ENCODE measurements around the gene TOLLIP. TPM values are rescaled to one million over a fixed set of nuclear protein-coding genes. Genes with fewer than 3 reads are reported as not detected.
"Not testable (repeated sequence)": the region's sequence is repeated elsewhere in the genome, so short reads cannot be mapped to it uniquely, and the experiment has no call there.

TOLLIP gene
- total RNA-seq, 1 experiment from 2014 or later = 32.3 TPM

DNA sequence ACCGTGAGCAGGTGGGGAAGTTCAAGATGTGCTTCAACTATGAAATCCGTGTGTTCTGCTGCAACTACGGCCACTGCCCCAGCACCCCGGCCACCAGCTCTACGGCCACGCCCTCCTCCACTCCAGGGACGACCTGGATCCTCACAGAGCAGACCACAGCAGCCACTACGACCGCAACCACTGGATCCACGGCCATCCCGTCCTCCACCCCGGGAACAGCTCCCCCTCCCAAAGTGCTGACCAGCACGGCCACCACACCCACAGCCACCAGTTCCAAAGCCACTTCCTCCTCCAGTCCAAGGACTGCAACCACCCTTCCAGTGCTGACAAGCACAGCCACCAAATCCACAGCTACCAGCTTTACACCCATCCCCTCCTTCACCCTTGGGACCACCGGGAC is 63.7 kb downstream of the TOLLIP start:
- H3K27me3 Mint-ChIP-seq (ENCODE audit: low read depth); H3K4me1 Mint-ChIP-seq; H3K27ac Mint-ChIP-seq; ATAC-seq; POLR2A ChIA-PET; H3K4me3 Mint-ChIP-seq; CTCF ChIA-PET; DNase-seq (ENCODE audit: low spot score): not testable (repeated sequence)
- Mint-ChIP-seq H3K9me3 (peaks cover 20% of the 10 kb centered on the region), H3K36me3 (peaks cover 26% of the 10 kb centered on the region)

DNA sequence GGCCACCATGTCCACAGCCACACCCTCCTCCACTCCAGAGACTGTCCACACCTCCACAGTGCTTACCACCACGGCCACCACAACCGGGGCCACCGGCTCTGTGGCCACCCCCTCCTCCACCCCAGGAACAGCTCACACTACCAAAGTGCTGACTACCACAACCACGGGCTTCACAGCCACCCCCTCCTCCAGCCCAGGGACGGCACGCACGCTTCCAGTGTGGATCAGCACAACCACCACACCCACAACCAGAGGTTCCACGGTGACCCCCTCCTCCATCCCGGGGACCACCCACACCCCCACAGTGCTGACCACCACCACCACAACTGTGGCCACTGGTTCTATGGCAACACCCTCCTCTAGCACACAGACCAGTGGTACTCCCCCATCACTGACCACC is 64.9 kb downstream of the TOLLIP start:
- H3K4me1 Mint-ChIP-seq; POLR2A ChIA-PET; H3K27me3 Mint-ChIP-seq (ENCODE audit: low read depth); ATAC-seq; H3K27ac Mint-ChIP-seq; CTCF ChIA-PET; H3K4me3 Mint-ChIP-seq; DNase-seq (ENCODE audit: low spot score): not testable (repeated sequence)
- Mint-ChIP-seq H3K36me3 (peaks cover 18% of the 10 kb centered on the region), H3K9me3 (peaks cover 19% of the 10 kb centered on the region)

DNA sequence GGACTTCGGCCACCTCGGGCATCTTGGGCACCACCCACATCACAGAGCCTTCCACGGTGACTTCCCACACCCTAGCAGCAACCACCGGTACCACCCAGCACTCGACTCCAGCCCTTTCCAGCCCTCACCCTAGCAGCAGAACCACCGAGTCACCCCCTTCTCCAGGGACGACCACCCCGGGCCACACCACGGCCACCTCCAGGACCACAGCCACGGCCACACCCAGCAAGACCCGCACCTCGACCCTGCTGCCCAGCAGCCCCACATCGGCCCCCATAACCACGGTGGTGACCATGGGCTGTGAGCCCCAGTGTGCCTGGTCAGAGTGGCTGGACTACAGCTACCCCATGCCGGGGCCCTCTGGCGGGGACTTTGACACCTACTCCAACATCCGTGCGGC is 65.9 kb downstream of the TOLLIP start:
- H3K27me3 Mint-ChIP-seq (ENCODE audit: low read depth); POLR2A ChIA-PET; DNase-seq (ENCODE audit: low spot score); H3K27ac Mint-ChIP-seq; CTCF ChIA-PET; ATAC-seq; H3K4me3 Mint-ChIP-seq; H3K4me1 Mint-ChIP-seq: not testable (repeated sequence)
- Mint-ChIP-seq H3K9me3 (peaks cover 19% of the 10 kb centered on the region), H3K36me3 (peaks cover 17% of the 10 kb centered on the region)

DNA sequence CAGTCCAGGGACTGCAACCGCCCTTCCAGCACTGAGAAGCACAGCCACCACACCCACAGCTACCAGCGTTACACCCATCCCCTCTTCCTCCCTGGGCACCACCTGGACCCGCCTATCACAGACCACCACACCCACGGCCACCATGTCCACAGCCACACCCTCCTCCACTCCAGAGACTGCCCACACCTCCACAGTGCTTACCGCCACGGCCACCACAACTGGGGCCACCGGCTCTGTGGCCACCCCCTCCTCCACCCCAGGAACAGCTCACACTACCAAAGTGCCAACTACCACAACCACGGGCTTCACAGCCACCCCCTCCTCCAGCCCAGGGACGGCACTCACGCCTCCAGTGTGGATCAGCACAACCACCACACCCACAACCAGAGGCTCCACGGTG is 66.7 kb downstream of the TOLLIP start:
- CTCF ChIA-PET = not testable (repeated sequence)

DNA sequence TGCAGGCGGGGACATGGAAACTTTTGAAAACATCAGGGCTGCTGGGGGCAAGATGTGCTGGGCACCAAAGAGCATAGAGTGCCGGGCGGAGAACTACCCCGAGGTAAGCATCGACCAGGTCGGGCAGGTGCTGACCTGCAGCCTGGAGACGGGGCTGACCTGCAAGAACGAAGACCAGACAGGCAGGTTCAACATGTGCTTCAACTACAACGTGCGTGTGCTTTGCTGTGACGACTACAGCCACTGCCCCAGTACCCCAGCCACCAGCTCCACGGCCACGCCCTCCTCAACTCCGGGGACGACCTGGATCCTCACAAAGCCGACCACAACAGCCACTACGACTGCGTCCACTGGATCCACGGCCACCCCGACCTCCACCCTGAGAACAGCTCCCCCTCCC is 67.1 kb downstream of the TOLLIP start:
- peaks cover 19% of the 10 kb centered on the region for H3K9me3 Mint-ChIP-seq
- no peak for TF ChIP-seq IRF2 (CRISPR knock-in tag; IDR thresholded peaks at IDR 0.05; ENCODE audit: borderline replicate concordance, low read depth)
- peaks cover 17% of the 10 kb centered on the region for H3K36me3 Mint-ChIP-seq
- POLR2A ChIA-PET = no interaction called here
- no peak overlapping the region for H3K27ac Mint-ChIP-seq
- ATAC-seq = no peak
- H3K27me3 Mint-ChIP-seq (ENCODE audit: low read depth) = peaks cover 7% of the 10 kb centered on the region
- DNase-seq (ENCODE audit: low spot score) = no peak
- no peak overlapping the region for H3K4me3 Mint-ChIP-seq
- H3K4me1 Mint-ChIP-seq = no peaks in the 10 kb centered on the region
- CTCF ChIA-PET = no interaction called here

More for the DNA sequence above, 66.7 kb downstream of the TOLLIP start:
- H3K36me3 Mint-ChIP-seq = peaks cover 17% of the 10 kb centered on the region
- H3K4me3 Mint-ChIP-seq; POLR2A ChIA-PET; H3K4me1 Mint-ChIP-seq; H3K27me3 Mint-ChIP-seq (ENCODE audit: low read depth); H3K27ac Mint-ChIP-seq; ATAC-seq; DNase-seq (ENCODE audit: low spot score): not testable (repeated sequence)
- peaks cover 19% of the 10 kb centered on the region for H3K9me3 Mint-ChIP-seq

DNA sequence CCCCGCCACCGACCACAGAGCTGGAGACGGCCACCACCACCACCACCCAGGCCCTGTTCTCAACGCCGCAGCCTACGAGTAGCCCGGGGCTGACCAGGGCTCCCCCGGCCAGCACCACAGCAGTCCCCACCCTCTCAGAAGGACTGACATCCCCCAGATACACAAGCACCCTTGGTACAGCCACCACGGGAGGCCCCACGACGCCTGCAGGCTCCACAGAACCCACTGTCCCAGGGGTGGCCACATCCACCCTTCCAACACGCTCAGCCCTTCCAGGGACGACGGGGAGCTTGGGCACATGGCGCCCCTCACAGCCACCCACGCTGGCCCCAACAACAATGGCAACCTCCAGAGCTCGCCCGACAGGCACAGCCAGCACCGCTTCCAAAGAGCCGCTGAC is 67.7 kb downstream of the TOLLIP start:
- POLR2A ChIA-PET = no interaction called here
- no peak overlapping the region for H3K27ac Mint-ChIP-seq

DNA sequence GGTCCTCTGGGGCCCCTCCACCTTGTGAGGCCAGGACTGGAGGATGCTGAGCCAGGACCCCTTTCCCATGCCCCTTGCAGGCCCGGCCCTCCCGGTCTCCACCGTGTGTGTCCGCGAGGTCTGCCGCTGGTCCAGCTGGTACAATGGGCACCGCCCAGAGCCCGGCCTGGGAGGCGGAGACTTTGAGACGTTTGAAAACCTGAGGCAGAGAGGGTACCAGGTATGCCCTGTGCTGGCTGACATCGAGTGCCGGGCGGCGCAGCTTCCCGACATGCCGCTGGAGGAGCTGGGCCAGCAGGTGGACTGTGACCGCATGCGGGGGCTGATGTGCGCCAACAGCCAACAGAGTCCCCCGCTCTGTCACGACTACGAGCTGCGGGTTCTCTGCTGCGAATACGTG is 68.7 kb downstream of the TOLLIP start:
- peaks cover 15% of the 10 kb centered on the region for H3K9me3 Mint-ChIP-seq
- POLR2A ChIA-PET = no interaction called here
- no peak overlapping the region for H3K27ac Mint-ChIP-seq
- ATAC-seq (no peak), DNase-seq (ENCODE audit: low spot score) (no peak)
- 0 out of 2 replicates have a peak, but pooled peaks cover 4% of the 10 kb centered on the region for H3K27me3 Mint-ChIP-seq (ENCODE audit: low read depth)
- H3K4me1 Mint-ChIP-seq = no peaks in the 10 kb centered on the region
- H3K4me3 Mint-ChIP-seq = no peak overlapping the region
- peaks cover 12% of the 10 kb centered on the region for H3K36me3 Mint-ChIP-seq
- CTCF ChIA-PET = no interaction called here
- no peak for TF ChIP-seq ESRRA (CRISPR knock-in tag; IDR thresholded peaks at IDR 0.05; ENCODE audit: borderline replicate concordance)
- TF ChIP-seq, protein P1, sequence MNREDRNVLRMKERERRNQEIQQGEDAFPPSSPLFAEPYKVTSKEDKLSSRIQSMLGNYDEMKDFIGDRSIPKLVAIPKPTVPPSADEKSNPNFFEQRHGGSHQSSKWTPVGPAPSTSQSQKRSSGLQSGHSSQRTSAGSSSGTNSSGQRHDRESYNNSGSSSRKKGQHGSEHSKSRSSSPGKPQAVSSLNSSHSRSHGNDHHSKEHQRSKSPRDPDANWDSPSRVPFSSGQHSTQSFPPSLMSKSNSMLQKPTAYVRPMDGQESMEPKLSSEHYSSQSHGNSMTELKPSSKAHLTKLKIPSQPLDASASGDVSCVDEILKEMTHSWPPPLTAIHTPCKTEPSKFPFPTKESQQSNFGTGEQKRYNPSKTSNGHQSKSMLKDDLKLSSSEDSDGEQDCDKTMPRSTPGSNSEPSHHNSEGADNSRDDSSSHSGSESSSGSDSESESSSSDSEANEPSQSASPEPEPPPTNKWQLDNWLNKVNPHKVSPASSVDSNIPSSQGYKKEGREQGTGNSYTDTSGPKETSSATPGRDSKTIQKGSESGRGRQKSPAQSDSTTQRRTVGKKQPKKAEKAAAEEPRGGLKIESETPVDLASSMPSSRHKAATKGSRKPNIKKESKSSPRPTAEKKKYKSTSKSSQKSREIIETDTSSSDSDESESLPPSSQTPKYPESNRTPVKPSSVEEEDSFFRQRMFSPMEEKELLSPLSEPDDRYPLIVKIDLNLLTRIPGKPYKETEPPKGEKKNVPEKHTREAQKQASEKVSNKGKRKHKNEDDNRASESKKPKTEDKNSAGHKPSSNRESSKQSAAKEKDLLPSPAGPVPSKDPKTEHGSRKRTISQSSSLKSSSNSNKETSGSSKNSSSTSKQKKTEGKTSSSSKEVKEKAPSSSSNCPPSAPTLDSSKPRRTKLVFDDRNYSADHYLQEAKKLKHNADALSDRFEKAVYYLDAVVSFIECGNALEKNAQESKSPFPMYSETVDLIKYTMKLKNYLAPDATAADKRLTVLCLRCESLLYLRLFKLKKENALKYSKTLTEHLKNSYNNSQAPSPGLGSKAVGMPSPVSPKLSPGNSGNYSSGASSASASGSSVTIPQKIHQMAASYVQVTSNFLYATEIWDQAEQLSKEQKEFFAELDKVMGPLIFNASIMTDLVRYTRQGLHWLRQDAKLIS (CRISPR knock-in tag; IDR thresholded peaks at IDR 0.05; ENCODE audit: borderline replicate concordance) = no peak
- no peak for TF ChIP-seq KAT7 (CRISPR knock-in tag; IDR thresholded peaks at IDR 0.05; ENCODE audit: borderline replicate concordance)
- TF ChIP-seq, protein P2, sequence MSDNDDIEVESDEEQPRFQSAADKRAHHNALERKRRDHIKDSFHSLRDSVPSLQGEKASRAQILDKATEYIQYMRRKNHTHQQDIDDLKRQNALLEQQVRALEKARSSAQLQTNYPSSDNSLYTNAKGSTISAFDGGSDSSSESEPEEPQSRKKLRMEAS (CRISPR knock-in tag; IDR thresholded peaks at IDR 0.05) = no peak
- TF ChIP-seq, protein P3, sequence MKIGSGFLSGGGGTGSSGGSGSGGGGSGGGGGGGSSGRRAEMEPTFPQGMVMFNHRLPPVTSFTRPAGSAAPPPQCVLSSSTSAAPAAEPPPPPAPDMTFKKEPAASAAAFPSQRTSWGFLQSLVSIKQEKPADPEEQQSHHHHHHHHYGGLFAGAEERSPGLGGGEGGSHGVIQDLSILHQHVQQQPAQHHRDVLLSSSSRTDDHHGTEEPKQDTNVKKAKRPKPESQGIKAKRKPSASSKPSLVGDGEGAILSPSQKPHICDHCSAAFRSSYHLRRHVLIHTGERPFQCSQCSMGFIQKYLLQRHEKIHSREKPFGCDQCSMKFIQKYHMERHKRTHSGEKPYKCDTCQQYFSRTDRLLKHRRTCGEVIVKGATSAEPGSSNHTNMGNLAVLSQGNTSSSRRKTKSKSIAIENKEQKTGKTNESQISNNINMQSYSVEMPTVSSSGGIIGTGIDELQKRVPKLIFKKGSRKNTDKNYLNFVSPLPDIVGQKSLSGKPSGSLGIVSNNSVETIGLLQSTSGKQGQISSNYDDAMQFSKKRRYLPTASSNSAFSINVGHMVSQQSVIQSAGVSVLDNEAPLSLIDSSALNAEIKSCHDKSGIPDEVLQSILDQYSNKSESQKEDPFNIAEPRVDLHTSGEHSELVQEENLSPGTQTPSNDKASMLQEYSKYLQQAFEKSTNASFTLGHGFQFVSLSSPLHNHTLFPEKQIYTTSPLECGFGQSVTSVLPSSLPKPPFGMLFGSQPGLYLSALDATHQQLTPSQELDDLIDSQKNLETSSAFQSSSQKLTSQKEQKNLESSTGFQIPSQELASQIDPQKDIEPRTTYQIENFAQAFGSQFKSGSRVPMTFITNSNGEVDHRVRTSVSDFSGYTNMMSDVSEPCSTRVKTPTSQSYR (CRISPR knock-in tag; IDR thresholded peaks at IDR 0.05) = no peak
- no peak for TF ChIP-seq SP1 (CRISPR knock-in tag; conservative IDR thresholded peaks at IDR 0.05)
- no peak for TF ChIP-seq ZNF219 (CRISPR knock-in tag; IDR thresholded peaks at IDR 0.05; ENCODE audit: borderline replicate concordance)
- TF ChIP-seq, protein P4, sequence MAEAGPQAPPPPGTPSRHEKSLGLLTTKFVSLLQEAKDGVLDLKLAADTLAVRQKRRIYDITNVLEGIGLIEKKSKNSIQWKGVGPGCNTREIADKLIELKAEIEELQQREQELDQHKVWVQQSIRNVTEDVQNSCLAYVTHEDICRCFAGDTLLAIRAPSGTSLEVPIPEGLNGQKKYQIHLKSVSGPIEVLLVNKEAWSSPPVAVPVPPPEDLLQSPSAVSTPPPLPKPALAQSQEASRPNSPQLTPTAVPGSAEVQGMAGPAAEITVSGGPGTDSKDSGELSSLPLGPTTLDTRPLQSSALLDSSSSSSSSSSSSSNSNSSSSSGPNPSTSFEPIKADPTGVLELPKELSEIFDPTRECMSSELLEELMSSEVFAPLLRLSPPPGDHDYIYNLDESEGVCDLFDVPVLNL (CRISPR knock-in tag; IDR thresholded peaks at IDR 0.05; ENCODE audit: borderline replicate concordance, low read depth) = no peak
- TF ChIP-seq RORB (CRISPR knock-in tag; IDR thresholded peaks at IDR 0.05) = no peak
- TF ChIP-seq TCF7 (CRISPR knock-in tag; IDR thresholded peaks at IDR 0.05; ENCODE audit: low read depth) = no peak

More for the DNA sequence above, 67.7 kb downstream of the TOLLIP start:
- Mint-ChIP-seq H3K36me3 (peaks cover 17% of the 10 kb centered on the region), H3K4me3 (no peak overlapping the region), H3K4me1 (no peaks in the 10 kb centered on the region), H3K9me3 (peaks cover 19% of the 10 kb centered on the region), H3K27me3 (ENCODE audit: low read depth) (peaks cover 7% of the 10 kb centered on the region; the same call in 1 of the 2 replicates)
- ATAC-seq (no peak), DNase-seq (ENCODE audit: low spot score) (no peak)
- TF ChIP-seq ELF4 (CRISPR knock-in tag; IDR thresholded peaks at IDR 0.05; ENCODE audit: low read depth) (no peak), NFYB (CRISPR knock-in tag; conservative IDR thresholded peaks at IDR 0.05; ENCODE audit: low read depth) (no peak)
- CTCF ChIA-PET = no interaction called here

Data from WTC11 (cell line).